CD8-positive, alpha-beta memory T cell (primary cell): ENCODE measurements around the gene PTK6. TPM values are rescaled to one million over a fixed set of nuclear protein-coding genes. Genes with fewer than 3 reads are reported as not detected.

Experiments used
- CTCF ChIA-PET: fragments of 350-600 bp; sonication (Branson Sonifier 250); formaldehyde crosslinking; loops from one replicate; lab custom pipeline; 2021; ENCODE audit warnings: antibody characterized with exemption; lab: Charles Lee
- POLR2A ChIA-PET: fragments of 350-600 bp; sonication (Branson Sonifier 250); formaldehyde crosslinking; loops from one replicate; lab custom pipeline; 2021; ENCODE audit warnings: antibody characterized with exemption; lab: Charles Lee
- DNase-seq, 5 donors: peaks; one replicate each; pipeline versions ENCODE4 v3.0.0 to v3.0.0-alpha.2; 2020 to 2022; ENCODE audit warnings: mixed read lengths in 1 of 5
- H3K27ac ChIP-seq: one replicate; pipeline ENCODE4 v1.7.0; 2013; ENCODE audit warnings: low read depth, mild to moderate bottlenecking, low read length, moderate library complexity
- H3K27me3 ChIP-seq: 2 replicates; pipeline ENCODE4 v1.7.0; 2013; ENCODE audit warnings: low read length, mild to moderate bottlenecking; ENCODE audit not compliant: insufficient read depth, poor library complexity, severe bottlenecking
- H3K36me3 ChIP-seq: 2 replicates; pipeline ENCODE4 v1.7.0; 2013; ENCODE audit warnings: mild to moderate bottlenecking, low read length, moderate library complexity; ENCODE audit not compliant: insufficient read depth
- H3K4me1 ChIP-seq: 2 replicates; pipeline ENCODE4 v1.7.0; 2013; ENCODE audit warnings: mild to moderate bottlenecking, low read length, moderate library complexity; ENCODE audit not compliant: insufficient read depth
- H3K4me3 ChIP-seq: 2 replicates; pipeline ENCODE4 v1.7.0; 2013; ENCODE audit warnings: mild to moderate bottlenecking, low read length
- H3K9me3 ChIP-seq: 2 replicates; pipeline ENCODE4 v1.7.0; 2013; ENCODE audit warnings: mild to moderate bottlenecking, low read length
- H3K27ac Mint-ChIP-seq, 8 donors: one replicate each; pipeline ENCODE4 v1.8.0; 2020 to 2021; ENCODE audit warnings: mixed read lengths in 8 of 8, mild to moderate bottlenecking in 6 of 8, inconsistent platforms in 3 of 8, moderate library complexity in 3 of 8
- H3K27me3 Mint-ChIP-seq, 2 donors: one replicate each; pipeline ENCODE4 v1.8.0; 2020 to 2021; ENCODE audit warnings: mixed read lengths in 2 of 2, mild to moderate bottlenecking in 1 of 2, moderate library complexity in 1 of 2
- H3K36me3 Mint-ChIP-seq, 3 donors: one replicate each; pipeline ENCODE4 v1.8.0; 2020 to 2021; ENCODE audit warnings: mixed read lengths in 3 of 3, inconsistent platforms in 1 of 3, mild to moderate bottlenecking in 1 of 3
- H3K4me1 Mint-ChIP-seq, 3 donors: one replicate each; pipeline ENCODE4 v1.8.0; 2020 to 2021; ENCODE audit warnings: mixed read lengths in 3 of 3, inconsistent platforms in 1 of 3, mild to moderate bottlenecking in 1 of 3
- H3K4me3 Mint-ChIP-seq, 7 donors: one replicate each; pipeline ENCODE4 v1.8.0; 2020 to 2021; ENCODE audit warnings: mixed read lengths in 7 of 7, mild to moderate bottlenecking in 6 of 7, moderate library complexity in 4 of 7, inconsistent platforms in 2 of 7
- H3K9me3 Mint-ChIP-seq, 5 donors: one replicate each; pipeline ENCODE4 v1.8.0; 2020 to 2022; ENCODE audit warnings: mixed read lengths in 5 of 5, mild to moderate bottlenecking in 3 of 5, moderate library complexity in 2 of 5, inconsistent platforms in 1 of 5
- polyA plus RNA-seq: library from polyadenylated mRNA; unstranded; fragments of 300-500 nt; fragmentation: Illumina TruSeq; gene quantifications from one replicate; pipeline ENCODE4 v1.2.3, GENCODE V29; 2021
- total RNA-seq, 2 experiments: library from RNA; stranded (reverse); gene quantifications; one replicate each; pipeline ENCODE4 v1.2.3, GENCODE V29; 2021

PTK6 gene
- total and polyA plus RNA-seq, 3 experiments from 2014 or later: 0.16 to 0.31 (median 0.18) TPM

GRCh38 chr20:63504642-63505041 lies 32.5 kb downstream of the PTK6 start:
- H3K9me3 ChIP-seq: no peaks in the 10 kb centered on the region
- DNase-seq: no peak
- no peaks in the 10 kb centered on the region for H3K36me3 ChIP-seq
- CTCF ChIA-PET: interaction anchor here (0.9 kb wide), 1 partner anchor 8 kb away, joined by 3 read pairs; no protein-coding TSS in a partner anchor
- Mint-ChIP-seq H3K27me3 (peaks cover 32 to 42% of the 10 kb centered on the region in 2 donors), H3K27ac (no peak overlapping the region), H3K9me3 (peaks cover 5 to 17% (median 11%) of the 10 kb centered on the region in 5 donors), H3K4me3 (no peak overlapping the region), H3K36me3 (peaks cover 0 to 6% (median 0%) of the 10 kb centered on the region in 3 donors), H3K4me1 (peaks cover 0 to 6% (median 5%) of the 10 kb centered on the region in 3 donors)
- H3K4me3 ChIP-seq: no peak overlapping the region
- H3K4me1 ChIP-seq: no peaks in the 10 kb centered on the region
- POLR2A ChIA-PET: no interaction called here
- H3K27ac ChIP-seq: no peak overlapping the region
- no peaks in the 10 kb centered on the region for H3K27me3 ChIP-seq

DNA sequence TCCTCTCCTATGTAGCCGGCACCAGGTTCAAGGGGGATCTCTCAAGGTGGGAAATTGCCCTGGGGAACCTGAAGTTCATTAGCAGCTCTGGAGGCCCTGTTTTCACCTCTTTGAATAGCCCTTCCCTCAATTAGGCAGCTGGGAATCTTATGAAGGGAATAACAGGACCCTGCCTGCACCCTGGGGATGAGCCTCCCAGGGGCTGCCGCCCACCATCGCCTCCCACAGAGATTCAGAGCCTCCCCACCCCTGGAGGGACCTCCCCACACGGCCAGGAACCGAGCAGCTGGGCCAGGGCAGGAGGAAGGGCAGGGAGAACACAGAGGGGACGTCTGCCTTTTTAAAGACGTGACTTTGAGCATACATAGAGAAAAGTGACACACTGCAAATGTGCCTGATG lies 33.7 kb downstream of the PTK6 start:
- Mint-ChIP-seq H3K27ac (no peak overlapping the region), H3K9me3 (peaks cover 5 to 17% (median 11%) of the 10 kb centered on the region in 5 donors), H3K36me3 (peaks cover 0 to 6% (median 0%) of the 10 kb centered on the region in 3 donors), H3K27me3 (peaks cover 25 to 34% of the 10 kb centered on the region in 2 donors), H3K4me1 (peaks cover 0 to 6% (median 5%) of the 10 kb centered on the region in 3 donors), H3K4me3 (no peak overlapping the region)
- Histone ChIP-seq H3K27ac (no peak overlapping the region), H3K9me3 (no peaks in the 10 kb centered on the region), H3K4me1 (no peaks in the 10 kb centered on the region), H3K36me3 (no peaks in the 10 kb centered on the region), H3K4me3 (no peak overlapping the region), H3K27me3 (no peaks in the 10 kb centered on the region)
- no peak for DNase-seq
- ChIA-PET CTCF (no interaction called here), POLR2A (no interaction called here)

DNA sequence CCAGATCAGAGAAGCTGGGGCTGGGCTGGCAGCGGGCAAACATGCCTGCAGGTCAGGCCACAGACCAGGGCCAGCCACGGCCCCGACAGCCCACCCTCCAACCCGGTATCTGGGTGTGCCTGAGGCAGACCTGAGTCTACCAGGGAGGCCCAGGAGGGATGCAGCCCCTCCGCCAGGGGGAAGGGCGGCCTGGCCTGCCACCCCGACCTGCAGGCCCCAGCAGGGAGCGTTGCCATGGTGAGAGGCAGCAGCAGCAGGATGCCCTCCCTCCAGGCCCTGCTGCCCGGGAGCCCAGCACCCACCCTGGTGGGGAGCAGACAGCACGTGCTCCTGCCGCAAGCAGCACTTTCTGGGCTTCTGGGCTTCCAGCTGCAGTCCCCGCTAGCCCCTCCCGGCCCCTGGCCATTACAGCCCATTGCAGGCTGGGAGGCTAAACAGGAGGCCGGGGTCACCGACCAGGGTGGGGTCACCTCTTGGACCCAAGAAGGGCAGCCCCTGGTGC lies 34.5 kb downstream of the PTK6 start:
- Mint-ChIP-seq H3K9me3 (peaks cover 5 to 17% (median 11%) of the 10 kb centered on the region in 5 donors), H3K4me3 (no peak overlapping the region), H3K27ac (no peak overlapping the region), H3K27me3 (peaks cover 18 to 26% of the 10 kb centered on the region in 2 donors), H3K36me3 (peaks cover 0 to 6% (median 0%) of the 10 kb centered on the region in 3 donors), H3K4me1 (peaks cover under 1 to 6% (median under 1%) of the 10 kb centered on the region in 3 donors)
- Histone ChIP-seq H3K4me3 (no peak overlapping the region), H3K9me3 (no peaks in the 10 kb centered on the region), H3K4me1 (no peaks in the 10 kb centered on the region), H3K27me3 (peaks cover 7% of the 10 kb centered on the region), H3K36me3 (no peaks in the 10 kb centered on the region), H3K27ac (no peak overlapping the region)
- DNase-seq: peak in 1 of 5 donors; percentile 38
- ChIA-PET POLR2A (no interaction called here), CTCF (no interaction called here)

DNA sequence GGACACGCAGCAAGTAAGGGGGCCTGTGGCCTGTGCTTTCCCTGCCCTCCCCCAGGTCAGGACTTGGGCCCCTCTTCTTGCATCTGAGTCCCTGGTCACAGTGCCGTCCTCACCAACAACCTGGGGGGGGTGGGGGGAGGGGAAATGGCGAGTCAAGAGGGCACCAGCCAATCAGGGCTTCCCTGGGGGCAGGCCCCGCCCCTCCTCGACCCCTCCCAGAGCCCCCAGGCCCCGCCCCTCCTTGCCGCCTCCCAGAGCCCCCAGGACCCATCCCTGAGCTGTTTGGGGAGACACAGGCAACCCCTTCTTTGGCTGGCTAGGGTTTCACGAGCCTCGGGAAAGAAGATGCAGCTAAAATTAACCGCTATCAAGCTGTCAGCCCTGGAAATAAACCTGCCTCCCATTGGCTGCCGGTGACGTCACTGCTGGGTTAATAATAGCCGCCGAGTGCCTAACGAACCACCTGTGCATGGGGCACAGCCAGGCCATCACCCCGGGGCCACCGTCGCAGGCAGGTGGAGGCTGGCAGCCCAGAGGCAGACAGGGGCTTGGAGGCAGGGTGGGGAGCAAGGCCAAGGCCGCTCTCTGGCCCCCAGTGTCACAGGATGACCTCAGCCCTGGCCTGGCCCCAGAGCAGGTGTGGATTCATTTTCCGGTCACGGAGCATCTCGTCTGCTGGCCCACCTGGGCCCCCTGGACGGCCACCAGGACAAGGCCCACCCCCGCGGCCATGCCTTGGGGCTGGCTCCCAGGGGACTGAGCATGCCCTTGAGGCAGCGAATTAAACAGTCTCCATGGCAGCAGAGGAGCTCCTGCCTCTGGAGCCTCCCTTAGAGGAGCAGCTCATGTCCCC lies 35.1 kb downstream of the PTK6 start:
- Mint-ChIP-seq H3K4me3 (no peak overlapping the region), H3K9me3 (peaks cover 5 to 17% (median 11%) of the 10 kb centered on the region in 5 donors), H3K36me3 (peaks cover 0 to 6% (median 0%) of the 10 kb centered on the region in 3 donors), H3K27me3 (peaks cover 20 to 26% of the 10 kb centered on the region in 2 donors), H3K4me1 (peaks cover 0 to 6% (median 0%) of the 10 kb centered on the region in 3 donors), H3K27ac (no peak overlapping the region)
- no peak overlapping the region for H3K27ac ChIP-seq
- POLR2A ChIA-PET: no interaction called here
- no peak overlapping the region for H3K4me3 ChIP-seq
- no peaks in the 10 kb centered on the region for H3K9me3 ChIP-seq
- H3K27me3 ChIP-seq: peaks cover 11% of the 10 kb centered on the region
- DNase-seq: no peak
- no peaks in the 10 kb centered on the region for H3K36me3 ChIP-seq
- CTCF ChIA-PET: no interaction called here
- no peaks in the 10 kb centered on the region for H3K4me1 ChIP-seq

GRCh38 chr20:63500902-63501817 lies 36.0 kb downstream of the PTK6 start:
- peaks cover 5% of the 10 kb centered on the region for H3K4me1 ChIP-seq
- no peaks in the 10 kb centered on the region for H3K9me3 ChIP-seq
- POLR2A ChIA-PET: no interaction called here
- H3K27me3 ChIP-seq: peaks cover 11% of the 10 kb centered on the region
- Mint-ChIP-seq H3K27me3 (peaks cover 19 to 26% of the 10 kb centered on the region in 2 donors), H3K36me3 (peaks cover 0 to 6% (median 0%) of the 10 kb centered on the region in 3 donors), H3K9me3 (peaks cover 5 to 17% (median 10%) of the 10 kb centered on the region in 5 donors), H3K27ac (no peak overlapping the region), H3K4me1 (peaks cover 0 to 13% (median 1%) of the 10 kb centered on the region in 3 donors), H3K4me3 (peak overlapping the region in 4 of 7 donors; percentile 19 to 51 (median 50))
- H3K27ac ChIP-seq: no peak overlapping the region
- no peaks in the 10 kb centered on the region for H3K36me3 ChIP-seq
- CTCF ChIA-PET: no interaction called here
- no peak overlapping the region for H3K4me3 ChIP-seq
- DNase-seq: no peak

GRCh38 chr20:63500151-63500901 lies 36.9 kb downstream of the PTK6 start:
- ChIA-PET CTCF (no interaction called here), POLR2A (no interaction called here)
- Mint-ChIP-seq H3K9me3 (peaks cover 5 to 15% (median 10%) of the 10 kb centered on the region in 5 donors), H3K27me3 (peaks cover 19 to 26% of the 10 kb centered on the region in 2 donors), H3K4me1 (peaks cover 0 to 14% (median 2%) of the 10 kb centered on the region in 3 donors), H3K4me3 (peak overlapping the region in 3 of 7 donors; percentile 19 to 61 (median 48)), H3K27ac (no peak overlapping the region), H3K36me3 (peaks cover 0 to 6% (median 0%) of the 10 kb centered on the region in 3 donors)
- Histone ChIP-seq H3K27ac (no peak overlapping the region), H3K4me3 (no peak overlapping the region), H3K9me3 (no peaks in the 10 kb centered on the region), H3K27me3 (peaks cover 11% of the 10 kb centered on the region), H3K36me3 (no peaks in the 10 kb centered on the region), H3K4me1 (peaks cover 8% of the 10 kb centered on the region)
- peak in 1 of 5 donors; percentile 45 for DNase-seq

DNA sequence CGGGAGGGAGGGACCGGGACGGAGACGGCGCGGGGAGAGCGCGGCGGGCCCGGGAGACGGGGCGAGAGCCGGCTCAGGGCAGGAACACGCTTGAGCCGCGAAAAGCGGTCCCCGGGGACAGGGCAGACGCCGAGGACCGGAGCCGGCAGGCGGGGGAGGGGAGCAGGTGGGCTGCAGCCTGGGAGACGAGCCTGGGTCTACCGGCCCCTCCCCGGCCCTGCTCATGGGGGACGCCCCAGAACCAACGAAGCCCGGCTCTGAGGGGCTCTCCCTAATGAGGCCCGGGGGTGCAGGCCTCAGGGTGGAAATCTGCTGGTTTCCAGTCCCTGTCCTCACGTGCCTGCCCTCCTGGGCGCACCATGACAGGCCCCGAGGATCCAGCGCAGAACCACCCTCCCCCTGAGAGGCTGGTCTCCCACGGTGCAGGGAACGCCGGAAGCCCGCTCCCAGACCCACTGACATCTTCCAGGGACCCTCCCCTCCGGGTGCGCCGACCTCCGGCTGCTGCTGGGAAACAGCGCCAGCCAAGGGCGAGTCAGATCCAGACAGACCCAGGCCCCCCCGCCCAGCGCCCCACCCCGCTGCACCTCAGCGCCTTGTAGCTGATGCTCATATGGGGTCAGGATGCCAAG lies 37.7 kb downstream of the PTK6 start:
- Mint-ChIP-seq H3K9me3 (peaks cover 0 to 8% (median 3%) of the 10 kb centered on the region in 5 donors), H3K4me1 (peaks cover 0 to 14% (median 2%) of the 10 kb centered on the region in 3 donors), H3K27me3 (peaks cover 11 to 18% of the 10 kb centered on the region in 2 donors), H3K4me3 (no peak overlapping the region), H3K27ac (no peak overlapping the region), H3K36me3 (no peaks in the 10 kb centered on the region)
- POLR2A ChIA-PET: no interaction called here
- H3K27me3 ChIP-seq: peaks cover 11% of the 10 kb centered on the region
- H3K9me3 ChIP-seq: no peaks in the 10 kb centered on the region
- CTCF ChIA-PET: no interaction called here
- DNase-seq: peak in 1 of 5 donors; percentile 45
- no peak overlapping the region for H3K4me3 ChIP-seq
- H3K4me1 ChIP-seq: peaks cover 8% of the 10 kb centered on the region
- no peak overlapping the region for H3K27ac ChIP-seq
- no peaks in the 10 kb centered on the region for H3K36me3 ChIP-seq
